Liver (tissue), 3 donors: ENCODE results near the gene CD59.

Experiments
- ATF3 ChIP-seq: IDR thresholded peaks from 2 replicates; pipeline ENCODE4 v1.6.1; 2016; ENCODE audit warnings: antibody characterized with exemption
- CTCF ChIP-seq: fragments of 150-350 bp; IDR thresholded peaks from 2 replicates; pipeline ENCODE4 v1.5.1; 2017; ENCODE audit warnings: improper control_type of control experiment, low read depth, low read length; ENCODE audit not compliant: missing input control
- EGR1 ChIP-seq, 2 donors: IDR thresholded peaks; 2 replicates each; pipeline ENCODE4 v1.6.1; 2016 to 2018; ENCODE audit warnings: antibody characterized with exemption in 2 of 2, low read depth in 2 of 2
- FOXA1 ChIP-seq: IDR thresholded peaks from 2 replicates; pipeline ENCODE4 v1.6.1; 2016; ENCODE audit warnings: antibody characterized with exemption
- GABPA ChIP-seq, 2 donors: IDR thresholded peaks in 1 of 2; conservative IDR thresholded peaks in 1 of 2; 2 replicates each; pipeline ENCODE4 v1.6.1; 2016; ENCODE audit warnings: antibody characterized with exemption in 2 of 2, mild to moderate bottlenecking in 1 of 2, moderate library complexity in 1 of 2
- HNF4A ChIP-seq, 2 donors: conservative IDR thresholded peaks; 2 replicates each; pipeline ENCODE4 v1.6.1; 2016; ENCODE audit warnings: antibody characterized with exemption in 2 of 2, mild to moderate bottlenecking in 2 of 2
- JUND ChIP-seq, 2 donors: IDR thresholded peaks; 2 replicates each; pipeline ENCODE4 v1.6.1; 2016; ENCODE audit warnings: antibody characterized with exemption in 2 of 2
- MAX ChIP-seq: IDR thresholded peaks from 2 replicates; pipeline ENCODE4 v1.6.1; 2016; ENCODE audit warnings: antibody characterized with exemption
- RAD21 ChIP-seq, 2 donors: IDR thresholded peaks; 2 replicates each; pipeline ENCODE4 v1.6.1; 2016; ENCODE audit warnings: antibody characterized with exemption in 2 of 2, mild to moderate bottlenecking in 2 of 2
- REST ChIP-seq: IDR thresholded peaks from 2 replicates; pipeline ENCODE4 v1.6.1; 2016; ENCODE audit warnings: antibody characterized with exemption, mild to moderate bottlenecking
- SP1 ChIP-seq: IDR thresholded peaks from 2 replicates; pipeline ENCODE4 v1.6.1; 2018; ENCODE audit warnings: antibody characterized with exemption, mild to moderate bottlenecking
- TAF1 ChIP-seq: conservative IDR thresholded peaks from 2 replicates; pipeline ENCODE4 v1.6.1; 2016; ENCODE audit warnings: antibody characterized with exemption, mild to moderate bottlenecking
- YY1 ChIP-seq: IDR thresholded peaks from 2 replicates; pipeline ENCODE4 v1.6.1; 2016; ENCODE audit warnings: antibody characterized with exemption, mild to moderate bottlenecking
- ZBTB33 ChIP-seq: IDR thresholded peaks from 2 replicates; pipeline ENCODE4 v1.6.1; 2016; ENCODE audit warnings: antibody characterized with exemption
- donor health status: healthy.
- donor health status: healthy.

- TF ChIP-seq RAD21 (IDR thresholded peaks at IDR 0.05) (no peak), ZBTB33 (no peak), JUND (IDR thresholded peaks at IDR 0.05) (no peak), CTCF (no peak), SP1 (no peak), ATF3 (no peak), TAF1 (no peak), GABPA (IDR thresholded peaks at IDR 0.05 in 1 of 2, conservative IDR thresholded peaks at IDR 0.05 in 1 of 2) (no peak), MAX (no peak), YY1 (no peak), FOXA1 (no peak), REST (no peak), HNF4A (conservative IDR thresholded peaks at IDR 0.05) (no peak), EGR1 (IDR thresholded peaks at IDR 0.05; ENCODE audit: low read depth in 2 of 2) (no peak)
Observed at GRCh38 chr11:33698921-33699320, 37.3 kb downstream of the CD59 start.
